ENCODE measurements around the gene TMEM8B. TPM values are rescaled to one million over a fixed set of nuclear protein-coding genes. Genes with fewer than 3 reads are reported as not detected.

Gene TMEM8B
- total RNA-seq, 1 experiment from 2014 or later, result 7.2 TPM

DNA sequence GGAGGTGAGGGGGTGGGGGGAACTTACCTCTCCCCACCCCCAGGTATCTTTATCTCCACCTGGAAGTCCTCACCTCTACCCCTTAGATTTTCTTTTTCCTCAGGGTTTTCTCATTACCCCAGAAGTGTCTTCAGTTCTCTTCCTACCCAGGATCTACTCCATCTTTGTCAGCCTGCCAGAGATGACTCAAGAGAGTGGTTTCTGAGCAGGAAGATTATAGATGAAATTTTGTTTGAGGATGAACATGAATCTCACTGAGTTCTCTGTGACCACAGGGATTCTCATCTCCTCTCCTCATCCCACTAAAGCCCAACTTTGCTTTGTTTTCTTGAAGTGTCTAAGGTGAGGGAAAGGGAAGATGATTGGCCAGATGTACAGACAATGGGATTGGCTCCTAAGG lies 9.0 kb upstream of the TMEM8B start:
- H3K9me3 ChIP-seq (ENCODE audit: control insufficient read depth in 1 of 2, insufficient read depth in 1 of 2, low read depth in 1 of 2, low read length in 2 of 2), result no peaks in the 10 kb centered on the region
- intact Hi-C loops (cut with micrococcal nuclease), result no loop called here
- POLR2A ChIA-PET, result no interaction called here
- H3K9me2 ChIP-seq (ENCODE audit: insufficient read depth), result no peaks in the 10 kb centered on the region
- no peak for DNase-seq (ENCODE audit: low read depth, low spot score)
- CTCF ChIA-PET, result no interaction called here
- no peak overlapping the region for H3K27ac ChIP-seq (ENCODE audit: low read depth, low read length)
- no peak for ATAC-seq
- H3K27me3 ChIP-seq (ENCODE audit: insufficient read depth, low read length), result no peaks in the 10 kb centered on the region
- H3K4me2 ChIP-seq (ENCODE audit: low read length), result no peak overlapping the region
- peaks cover 0 to 3% of the 10 kb centered on the region in 2 experiments; a peak in 1 of 4 replicates for H3K4me1 ChIP-seq (ENCODE audit: control insufficient read depth in 1 of 2, insufficient read depth in 2 of 2, low read length in 2 of 2)
- no peaks in the 10 kb centered on the region for H3K36me3 ChIP-seq (ENCODE audit: control insufficient read depth in 1 of 2, insufficient read depth in 2 of 2, low read length in 2 of 2)
- BruUV-seq (replicated peaks), result no TSS peak
- RAD21 ChIA-PET (ENCODE audit: low non-redundant PET in 1 of 2, low total read pairs in 2 of 2, uncharacterized antibody in 2 of 2, unreplicated experiment in 2 of 2), result no interaction called here
- TF ChIP-seq TCF7L2 (IDR thresholded peaks at IDR 0.05; ENCODE audit: borderline replicate concordance, extremely low read depth, insufficient read depth, insufficient read length) (no peak), JUND (IDR thresholded peaks at IDR 0.05) (no peak), SP1 (IDR thresholded peaks at IDR 0.05; ENCODE audit: low read depth) (no peak), EZH2phosphoT487 (IDR thresholded peaks at IDR 0.05; ENCODE audit: borderline replicate concordance) (no peak), ZFX (IDR thresholded peaks at IDR 0.05) (no peak), POLR2AphosphoS5 (IDR thresholded peaks at IDR 0.05; ENCODE audit: low read depth, low read length) (no peak), RAD21 (IDR thresholded peaks at IDR 0.05; ENCODE audit: low read depth) (no peak), CBX3 (IDR thresholded peaks at IDR 0.05; ENCODE audit: low read depth) (no peak), CEBPB (IDR thresholded peaks at IDR 0.05; ENCODE audit: low read depth) (no peak), ELF1 (IDR thresholded peaks at IDR 0.05; ENCODE audit: borderline replicate concordance, low read depth) (no peak)
- TF ChIP-seq, protein P1, sequence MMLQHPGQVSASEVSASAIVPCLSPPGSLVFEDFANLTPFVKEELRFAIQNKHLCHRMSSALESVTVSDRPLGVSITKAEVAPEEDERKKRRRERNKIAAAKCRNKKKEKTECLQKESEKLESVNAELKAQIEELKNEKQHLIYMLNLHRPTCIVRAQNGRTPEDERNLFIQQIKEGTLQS (IDR thresholded peaks at IDR 0.05), result no peak
- TF ChIP-seq, protein P2, sequence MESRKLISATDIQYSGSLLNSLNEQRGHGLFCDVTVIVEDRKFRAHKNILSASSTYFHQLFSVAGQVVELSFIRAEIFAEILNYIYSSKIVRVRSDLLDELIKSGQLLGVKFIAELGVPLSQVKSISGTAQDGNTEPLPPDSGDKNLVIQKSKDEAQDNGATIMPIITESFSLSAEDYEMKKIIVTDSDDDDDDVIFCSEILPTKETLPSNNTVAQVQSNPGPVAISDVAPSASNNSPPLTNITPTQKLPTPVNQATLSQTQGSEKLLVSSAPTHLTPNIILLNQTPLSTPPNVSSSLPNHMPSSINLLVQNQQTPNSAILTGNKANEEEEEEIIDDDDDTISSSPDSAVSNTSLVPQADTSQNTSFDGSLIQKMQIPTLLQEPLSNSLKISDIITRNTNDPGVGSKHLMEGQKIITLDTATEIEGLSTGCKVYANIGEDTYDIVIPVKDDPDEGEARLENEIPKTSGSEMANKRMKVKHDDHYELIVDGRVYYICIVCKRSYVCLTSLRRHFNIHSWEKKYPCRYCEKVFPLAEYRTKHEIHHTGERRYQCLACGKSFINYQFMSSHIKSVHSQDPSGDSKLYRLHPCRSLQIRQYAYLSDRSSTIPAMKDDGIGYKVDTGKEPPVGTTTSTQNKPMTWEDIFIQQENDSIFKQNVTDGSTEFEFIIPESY (IDR thresholded peaks at IDR 0.05; ENCODE audit: extremely low read depth, insufficient replicate concordance, low read length), result no peak
- no peak overlapping the region for H3K9ac ChIP-seq (ENCODE audit: low read length)
- H3K79me2 ChIP-seq (ENCODE audit: insufficient read depth, low read length), result no peaks in the 10 kb centered on the region
- H3K4me3 ChIP-seq (replicated peaks in 1 of 2; ENCODE audit: low read depth in 1 of 2, low read length in 2 of 2), result no peak overlapping the region
- no peak overlapping the region for H2AFZ ChIP-seq (ENCODE audit: low read depth, low read length, poor library complexity, severe bottlenecking)
- no peaks in the 10 kb centered on the region for H4K20me1 ChIP-seq (ENCODE audit: insufficient read depth)
